GM12872 (cell line): Measurements from ENCODE around the gene ZNF90.

Source experiments
- TF ChIP-seq, protein P1 (sequence below): IDR thresholded peaks from 3 replicates; pipeline ENCODE4 v1.5.1; 2011; ENCODE audit warnings: low read depth, mild to moderate bottlenecking, low read length, moderate library complexity; ENCODE audit not compliant: insufficient read depth

The ZNF90 gene

DNA sequence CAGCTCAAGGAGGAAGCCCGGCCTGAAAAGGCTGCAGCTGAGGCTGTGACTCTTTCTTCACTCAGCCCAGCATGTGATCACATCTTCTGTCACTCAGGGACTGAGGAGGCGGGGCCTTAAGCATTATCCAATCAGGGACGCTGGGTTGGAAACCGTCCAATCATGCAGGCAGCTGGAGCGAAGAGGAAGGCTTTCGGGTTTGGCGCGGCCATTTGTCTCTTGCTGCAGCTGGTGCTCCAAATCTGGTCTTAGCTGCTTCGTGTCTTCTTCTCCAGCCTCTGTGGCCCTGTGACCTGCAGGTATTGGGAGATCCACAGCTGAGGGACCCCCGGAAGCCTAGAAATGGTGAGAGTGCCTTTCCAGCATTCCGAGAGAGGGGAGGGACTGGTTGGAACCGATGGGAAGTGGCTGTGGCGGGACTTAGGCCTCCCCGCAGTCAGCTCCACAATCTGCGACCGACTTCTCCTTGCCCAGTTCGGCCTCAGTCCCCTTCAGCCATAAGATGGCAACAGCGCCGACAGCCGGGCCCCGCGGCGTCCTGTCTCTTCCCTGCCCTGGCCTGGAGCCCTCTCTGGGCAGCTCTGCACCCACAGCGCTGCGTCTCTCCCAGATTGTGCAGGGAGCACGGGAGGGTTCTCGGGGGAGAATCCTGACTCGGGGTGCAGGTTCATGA lies at the start of gene ZNF90:
Gene ZNF90, plus strand, starts transcription at position 210 of the 673 bp plus-strand sequence. Its CDS starts 133 bp downstream, at position 343.
- TF ChIP-seq, protein P1, sequence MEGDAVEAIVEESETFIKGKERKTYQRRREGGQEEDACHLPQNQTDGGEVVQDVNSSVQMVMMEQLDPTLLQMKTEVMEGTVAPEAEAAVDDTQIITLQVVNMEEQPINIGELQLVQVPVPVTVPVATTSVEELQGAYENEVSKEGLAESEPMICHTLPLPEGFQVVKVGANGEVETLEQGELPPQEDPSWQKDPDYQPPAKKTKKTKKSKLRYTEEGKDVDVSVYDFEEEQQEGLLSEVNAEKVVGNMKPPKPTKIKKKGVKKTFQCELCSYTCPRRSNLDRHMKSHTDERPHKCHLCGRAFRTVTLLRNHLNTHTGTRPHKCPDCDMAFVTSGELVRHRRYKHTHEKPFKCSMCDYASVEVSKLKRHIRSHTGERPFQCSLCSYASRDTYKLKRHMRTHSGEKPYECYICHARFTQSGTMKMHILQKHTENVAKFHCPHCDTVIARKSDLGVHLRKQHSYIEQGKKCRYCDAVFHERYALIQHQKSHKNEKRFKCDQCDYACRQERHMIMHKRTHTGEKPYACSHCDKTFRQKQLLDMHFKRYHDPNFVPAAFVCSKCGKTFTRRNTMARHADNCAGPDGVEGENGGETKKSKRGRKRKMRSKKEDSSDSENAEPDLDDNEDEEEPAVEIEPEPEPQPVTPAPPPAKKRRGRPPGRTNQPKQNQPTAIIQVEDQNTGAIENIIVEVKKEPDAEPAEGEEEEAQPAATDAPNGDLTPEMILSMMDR: no peak

DNA sequence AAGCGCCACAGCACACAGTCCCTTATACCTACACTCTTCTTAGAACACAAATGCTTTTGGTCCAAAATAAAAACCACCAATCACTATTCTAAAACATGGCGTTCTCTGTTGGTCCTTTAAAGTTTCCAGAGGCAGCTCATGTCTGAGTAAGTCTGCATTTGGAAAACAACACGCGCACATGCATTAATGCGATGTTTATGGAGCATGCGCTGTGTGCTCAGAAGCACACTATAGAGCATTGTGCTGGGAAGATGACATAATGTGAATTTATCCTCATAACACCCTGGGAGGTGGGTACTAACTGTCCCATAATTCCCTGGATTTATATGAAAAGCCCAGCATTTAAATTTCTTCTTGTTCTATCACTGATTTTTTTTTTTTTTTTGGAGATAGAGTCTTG lies 49.2 kb upstream of the ZNF90 start:
- TF ChIP-seq, protein P1: no peak

DNA sequence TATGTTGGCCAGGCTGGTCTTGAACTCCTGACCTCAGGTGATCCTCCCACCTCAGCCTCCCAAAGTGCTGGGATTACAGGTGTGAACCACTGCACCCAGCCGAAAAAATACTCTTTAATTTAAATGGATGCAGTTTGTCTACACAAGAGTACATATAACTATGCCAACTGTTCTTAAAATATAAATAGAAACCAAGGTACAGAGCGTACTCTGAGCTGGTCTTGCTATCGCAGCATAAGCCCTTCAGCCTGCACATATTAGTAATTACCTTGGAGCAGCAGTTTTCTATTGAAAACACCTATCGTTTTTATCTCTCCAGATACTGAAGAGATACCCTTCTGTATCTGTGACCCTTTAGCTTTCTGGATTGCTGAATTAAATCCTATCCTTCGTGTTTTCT lies 41.9 kb upstream of the ZNF90 start:
- TF ChIP-seq, protein P1: no peak

DNA sequence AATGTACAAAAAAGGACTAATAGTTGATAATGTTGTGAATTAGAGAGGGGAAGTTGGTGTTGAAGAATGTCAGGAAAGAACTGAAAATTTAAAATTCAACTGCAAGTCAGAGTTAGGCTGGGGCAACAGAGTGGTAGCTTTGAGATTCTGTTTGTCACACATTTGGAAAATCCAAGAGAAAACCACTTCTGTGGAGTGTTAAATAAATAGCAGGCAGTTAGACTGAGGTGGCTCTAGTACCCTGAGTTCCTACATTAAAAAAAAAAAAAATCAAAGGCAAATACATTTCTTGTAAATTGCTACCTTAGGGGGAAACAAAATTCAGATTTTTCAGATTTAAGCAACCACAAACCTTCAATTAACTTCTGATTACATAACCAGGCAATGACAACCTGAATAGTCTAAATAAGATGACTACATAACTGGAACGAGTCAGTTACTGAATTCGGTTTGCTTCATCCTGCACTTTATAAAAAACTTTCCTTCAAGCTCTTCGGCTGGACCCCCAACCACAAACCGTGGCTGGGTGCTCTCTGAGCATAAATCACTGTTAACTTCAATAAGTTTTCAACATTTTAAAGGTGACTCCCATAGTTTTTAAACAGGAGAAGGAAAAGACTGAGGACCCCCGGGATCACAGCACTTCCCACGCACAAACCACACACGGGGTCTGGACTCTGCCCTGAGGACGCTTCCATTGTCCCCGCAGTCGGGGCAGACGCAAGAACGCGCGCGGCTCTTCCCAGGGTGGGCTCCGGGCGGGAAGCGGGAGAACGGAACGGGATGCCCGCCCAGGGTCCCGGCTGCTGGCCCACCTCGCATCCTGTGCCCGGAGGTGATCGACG lies 39.2 kb upstream of the ZNF90 start:
- TF ChIP-seq, protein P1: no peak

DNA sequence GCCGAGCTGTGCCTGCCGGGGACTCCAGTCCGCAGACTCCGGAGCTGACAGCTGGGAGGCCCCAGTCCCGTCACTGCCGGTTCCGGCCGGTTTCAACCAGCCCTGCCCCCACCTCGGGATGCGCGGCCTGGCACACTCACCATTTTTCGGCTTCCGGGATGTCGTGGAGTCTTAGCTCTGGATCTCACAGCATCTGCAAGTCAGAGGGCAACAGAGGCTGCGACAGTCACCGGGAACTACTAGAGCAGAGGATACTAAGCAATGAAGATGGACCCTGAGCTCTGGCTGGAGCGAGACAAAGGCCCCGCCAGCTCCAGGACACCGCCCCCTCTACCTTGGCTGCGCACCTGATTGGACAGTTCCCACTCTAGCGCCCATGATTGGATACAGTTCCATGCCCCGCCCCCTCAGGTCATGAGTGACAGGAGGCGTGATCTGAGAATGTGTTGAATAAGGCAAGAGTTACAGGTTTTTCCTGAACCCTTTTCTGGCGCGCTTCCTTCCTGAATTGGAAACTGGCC lies 38.5 kb upstream of the ZNF90 start, which contains the start of gene ZNF682:
Gene ZNF682, minus strand, starts transcription at position 303 of the 521 bp plus-strand sequence. Its CDS starts 160 bp downstream, at position 143.
- TF ChIP-seq, protein P1: no peak

DNA sequence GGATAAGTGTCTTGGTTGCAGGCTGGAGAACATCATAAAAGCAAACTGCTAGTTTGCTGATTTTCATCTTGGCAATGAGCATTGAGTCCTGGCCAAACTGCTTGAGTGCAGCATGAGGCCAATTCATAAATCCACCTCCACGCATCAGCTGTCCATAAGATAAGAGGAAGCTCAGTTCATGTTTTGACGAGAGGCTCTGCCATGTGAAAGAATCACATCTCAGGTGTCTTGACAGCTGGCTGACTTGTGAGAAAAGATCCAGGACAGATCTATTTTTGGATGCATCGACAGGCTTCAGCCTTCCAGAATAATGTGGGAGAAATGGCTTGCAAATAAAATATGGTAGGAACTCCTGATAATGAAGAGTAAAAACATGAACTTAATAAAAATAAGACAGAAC lies 33.1 kb upstream of the ZNF90 start:
- TF ChIP-seq, protein P1: no peak
